HFFc6 (cell line): ENCODE data around the gene EQTN. TPM values are rescaled to one million over a fixed set of nuclear protein-coding genes. Genes with fewer than 3 reads are reported as not detected.

Experiments
- DNase-seq: peaks from one replicate; pipeline ENCODE4 v3.0.0-alpha.2; 2018
- H3K27ac Mint-ChIP-seq: 2 replicates; pipeline ENCODE4 v1.8.0; 2020; ENCODE audit warnings: mild to moderate bottlenecking, mixed read lengths
- H3K27me3 Mint-ChIP-seq: 2 replicates; pipeline ENCODE4 v1.8.0; 2021; ENCODE audit warnings: mild to moderate bottlenecking, moderate library complexity, mixed read lengths; ENCODE audit not compliant: insufficient read depth
- H3K36me3 Mint-ChIP-seq: 2 replicates; pipeline ENCODE4 v1.8.0; 2021; ENCODE audit warnings: low read depth, mixed read lengths
- H3K4me1 Mint-ChIP-seq: 2 replicates; pipeline ENCODE4 v1.8.0; 2020; ENCODE audit warnings: low read depth, mixed read lengths
- H3K4me3 Mint-ChIP-seq: 2 replicates; pipeline ENCODE4 v1.8.0; 2020; ENCODE audit warnings: mild to moderate bottlenecking, moderate library complexity, mixed read lengths
- H3K9me3 Mint-ChIP-seq: 2 replicates; pipeline ENCODE4 v1.8.0; 2020; ENCODE audit warnings: mild to moderate bottlenecking, mixed read lengths
- total RNA-seq, 6 experiments: library from RNA; stranded (reverse); fragmentation: NEBNext Ultra II Directional; extraction: Animal tissue kit (Norgen Biotek cat#: 25700); gene quantifications; 2 replicates in 1 of 6; 3 replicates in 5 of 6; pipeline ENCODE4 v1.2.3, GENCODE V29; 2021
- TF ChIP-seq, protein P1 (sequence below): fragments of 200-600 bp; sonication (generic); IDR thresholded peaks from 2 replicates; pipeline ENCODE4 v1.5.0; 2021; ENCODE audit warnings: antibody characterized with exemption, mild to moderate bottlenecking

EQTN gene
- total RNA-seq, 6 experiments from 2014 or later = not detected

DNA sequence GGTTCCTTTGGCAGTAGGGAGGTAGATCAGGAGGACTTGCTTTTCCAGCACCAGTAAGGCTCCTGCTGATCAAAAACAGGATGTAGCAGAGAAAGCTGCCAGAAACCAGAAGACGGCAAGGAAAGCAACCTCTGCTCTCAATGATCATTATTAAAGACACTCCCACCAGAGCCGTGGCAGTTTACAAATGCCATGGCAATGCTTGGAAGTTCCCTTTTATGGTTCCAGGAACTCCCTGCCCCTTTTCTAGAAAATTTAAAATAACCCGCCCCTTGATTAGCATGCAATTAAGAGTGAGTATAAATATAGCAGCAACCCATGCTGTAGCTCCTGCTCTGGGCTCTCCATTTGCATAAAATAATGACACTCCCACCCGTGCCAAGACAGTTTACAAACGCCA lies 16.1 kb downstream of the EQTN start:
- DNase-seq = no peak
- H3K9me3 Mint-ChIP-seq = no peaks in the 10 kb centered on the region
- peaks cover 8% of the 10 kb centered on the region; the same call in 1 of the 2 replicates for H3K4me1 Mint-ChIP-seq
- H3K4me3 Mint-ChIP-seq = peak overlapping the region; percentile 55; the same call in 1 of the 2 replicates
- TF ChIP-seq, protein P1, sequence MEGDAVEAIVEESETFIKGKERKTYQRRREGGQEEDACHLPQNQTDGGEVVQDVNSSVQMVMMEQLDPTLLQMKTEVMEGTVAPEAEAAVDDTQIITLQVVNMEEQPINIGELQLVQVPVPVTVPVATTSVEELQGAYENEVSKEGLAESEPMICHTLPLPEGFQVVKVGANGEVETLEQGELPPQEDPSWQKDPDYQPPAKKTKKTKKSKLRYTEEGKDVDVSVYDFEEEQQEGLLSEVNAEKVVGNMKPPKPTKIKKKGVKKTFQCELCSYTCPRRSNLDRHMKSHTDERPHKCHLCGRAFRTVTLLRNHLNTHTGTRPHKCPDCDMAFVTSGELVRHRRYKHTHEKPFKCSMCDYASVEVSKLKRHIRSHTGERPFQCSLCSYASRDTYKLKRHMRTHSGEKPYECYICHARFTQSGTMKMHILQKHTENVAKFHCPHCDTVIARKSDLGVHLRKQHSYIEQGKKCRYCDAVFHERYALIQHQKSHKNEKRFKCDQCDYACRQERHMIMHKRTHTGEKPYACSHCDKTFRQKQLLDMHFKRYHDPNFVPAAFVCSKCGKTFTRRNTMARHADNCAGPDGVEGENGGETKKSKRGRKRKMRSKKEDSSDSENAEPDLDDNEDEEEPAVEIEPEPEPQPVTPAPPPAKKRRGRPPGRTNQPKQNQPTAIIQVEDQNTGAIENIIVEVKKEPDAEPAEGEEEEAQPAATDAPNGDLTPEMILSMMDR = no peak
- no peaks in the 10 kb centered on the region for H3K36me3 Mint-ChIP-seq
- H3K27me3 Mint-ChIP-seq = peaks cover 24% of the 10 kb centered on the region
- no peak overlapping the region for H3K27ac Mint-ChIP-seq

DNA sequence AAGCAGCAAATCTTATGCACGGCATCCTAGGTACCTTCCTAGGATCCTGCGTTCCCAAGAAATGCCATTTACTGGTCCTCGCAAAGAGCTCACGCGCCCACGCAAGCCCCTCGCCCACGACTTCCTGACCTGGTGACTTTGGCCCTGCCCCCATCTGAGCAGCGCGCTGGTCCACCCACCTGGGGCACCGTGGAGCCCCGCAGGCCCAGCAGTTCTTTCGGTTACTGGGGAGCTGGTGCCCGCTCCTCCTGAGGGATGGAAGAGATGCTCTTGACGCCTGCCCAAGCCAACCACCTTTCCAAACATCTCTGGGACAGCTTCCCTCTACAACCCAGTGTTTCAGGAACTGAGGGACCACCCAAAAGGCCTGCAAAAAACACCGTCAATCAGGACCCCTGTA lies 16.7 kb downstream of the EQTN start:
- Mint-ChIP-seq H3K4me1 (peaks cover 11% of the 10 kb centered on the region; the same call in 1 of the 2 replicates), H3K27me3 (peaks cover 23% of the 10 kb centered on the region)

GRCh38 chr9:27279611-27280010 lies 17.3 kb downstream of the EQTN start:
- no peaks in the 10 kb centered on the region for H3K36me3 Mint-ChIP-seq
- H3K4me3 Mint-ChIP-seq = no peak overlapping the region
- peaks cover 23% of the 10 kb centered on the region for H3K27me3 Mint-ChIP-seq
- H3K9me3 Mint-ChIP-seq = no peaks in the 10 kb centered on the region
- H3K4me1 Mint-ChIP-seq = peaks cover 11% of the 10 kb centered on the region; the same call in 1 of the 2 replicates
- no peak overlapping the region for H3K27ac Mint-ChIP-seq
- DNase-seq = no peak
- TF ChIP-seq, protein P1 = no peak

More for the DNA sequence above, 16.7 kb downstream of the EQTN start:
- DNase-seq = no peak
- no peaks in the 10 kb centered on the region for H3K36me3 Mint-ChIP-seq
- H3K9me3 Mint-ChIP-seq = no peaks in the 10 kb centered on the region
- H3K27ac Mint-ChIP-seq = no peak overlapping the region
- no peak overlapping the region for H3K4me3 Mint-ChIP-seq
- TF ChIP-seq, protein P1 = no peak

- H3K27ac Mint-ChIP-seq = no peak overlapping the region
- TF ChIP-seq, protein P1 = no peak
- no peak for DNase-seq
- H3K4me1 Mint-ChIP-seq = peaks cover 11% of the 10 kb centered on the region; the same call in 1 of the 2 replicates
- no peaks in the 10 kb centered on the region for H3K9me3 Mint-ChIP-seq
- peaks cover 23% of the 10 kb centered on the region for H3K27me3 Mint-ChIP-seq
- no peaks in the 10 kb centered on the region for H3K36me3 Mint-ChIP-seq
- no peak overlapping the region for H3K4me3 Mint-ChIP-seq
These were observed 18.6 kb downstream of the EQTN start for GRCh38 chr9:27278374-27278773.

DNA sequence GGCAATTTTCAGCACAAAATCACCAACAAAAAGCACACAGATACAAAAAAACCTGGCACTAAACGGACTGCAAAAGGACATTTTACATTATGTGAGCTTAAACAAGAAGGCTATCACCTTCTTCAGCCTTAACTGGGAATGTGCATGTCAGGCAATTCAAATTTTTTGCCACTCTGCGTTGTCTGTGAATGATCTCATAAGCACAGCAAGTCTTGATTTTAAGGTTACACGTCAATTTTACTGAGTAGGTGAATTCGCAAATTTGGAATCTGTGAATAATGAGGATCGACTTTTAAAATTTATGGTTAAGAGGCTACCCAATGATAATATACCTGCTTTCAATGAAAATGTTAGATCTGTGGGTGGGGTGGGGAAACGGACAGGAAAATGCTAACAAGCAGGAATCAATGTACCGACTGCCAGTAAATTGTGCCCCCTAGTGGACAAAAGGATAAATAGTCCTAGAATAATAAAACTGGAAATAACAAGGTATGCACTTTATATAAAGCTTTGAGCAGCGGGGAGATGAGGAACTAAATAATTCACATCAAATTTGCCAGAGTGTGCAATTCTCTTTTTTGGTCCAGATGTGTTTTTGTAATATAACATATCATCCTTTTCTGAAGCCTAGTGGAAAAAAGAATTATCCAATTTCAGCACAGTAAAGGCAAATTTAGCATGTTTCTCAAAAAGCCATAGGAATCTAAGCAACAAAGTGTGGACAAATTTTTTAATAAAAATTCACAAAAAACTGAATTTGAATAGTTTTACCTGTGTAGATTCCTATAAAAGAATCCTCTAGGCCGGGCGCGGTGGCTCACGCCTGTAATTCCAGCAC lies 20.5 kb downstream of the EQTN start:
- peak; percentile 52 for DNase-seq
- H3K9me3 Mint-ChIP-seq = no peaks in the 10 kb centered on the region
- H3K36me3 Mint-ChIP-seq = no peaks in the 10 kb centered on the region
- H3K4me1 Mint-ChIP-seq = peaks cover 11% of the 10 kb centered on the region; the same call in 1 of the 2 replicates
- H3K27ac Mint-ChIP-seq = no peak overlapping the region
- TF ChIP-seq, protein P1 = peak; percentile 97
- H3K27me3 Mint-ChIP-seq = peaks cover 9% of the 10 kb centered on the region; the same call in 1 of the 2 replicates
- H3K4me3 Mint-ChIP-seq = peak overlapping the region; percentile 58; the same call in 1 of the 2 replicates
